SK-N-SH treated with all-trans-retinoic acid at 6 μM for 48 hours (cell line): ENCODE results near the gene DENND2A.

Source experiments
- ATAC-seq: fragments of 200-7000 bp; cut with Tn5 transposase; 3 replicates; pipeline ENCODE4 v1.9.1; 2020; ENCODE audit warnings: mild to moderate bottlenecking, moderate library complexity
- ARNTL ChIP-seq: fragments of 450-650 bp; formaldehyde crosslinking; IDR thresholded peaks from 2 replicates; pipeline ENCODE4 v1.5.0; 2020; ENCODE audit warnings: low read depth, mild to moderate bottlenecking, moderate library complexity, borderline replicate concordance
- BACH2 ChIP-seq: fragments of 250-450 bp; sonication (Bioruptor Pico); IDR thresholded peaks from 2 replicates; pipeline ENCODE4 v1.9.0; 2021; ENCODE audit warnings: mild to moderate bottlenecking, borderline replicate concordance
- CREB5 ChIP-seq: fragments of 250-450 bp; sonication (Bioruptor Pico); IDR thresholded peaks from 2 replicates; pipeline ENCODE4 v1.5.1; 2020; ENCODE audit warnings: low read depth, mild to moderate bottlenecking, moderate library complexity
- CSDC2 ChIP-seq: fragments of 250-450 bp; sonication (Bioruptor Pico); IDR thresholded peaks from 2 replicates; pipeline ENCODE4 v1.5.0; 2020; ENCODE audit warnings: mild to moderate bottlenecking, moderate library complexity
- GLIS3 ChIP-seq: fragments of 250-450 bp; sonication (Bioruptor Pico); IDR thresholded peaks from 2 replicates; pipeline ENCODE4 v1.5.0; 2020; ENCODE audit warnings: mild to moderate bottlenecking, moderate library complexity
- ISL1 ChIP-seq: fragments of 250-450 bp; sonication (Bioruptor Pico); IDR thresholded peaks from 2 replicates; pipeline ENCODE4 v2.1.2; 2022; ENCODE audit warnings: mild to moderate bottlenecking, moderate library complexity
- OSR1 ChIP-seq: fragments of 250-450 bp; sonication (Bioruptor Pico); IDR thresholded peaks from 2 replicates; pipeline ENCODE4 v1.8.0; 2022; ENCODE audit warnings: moderate library complexity, mild to moderate bottlenecking, inconsistent platforms
- PPARA ChIP-seq: fragments of 250-450 bp; sonication (Bioruptor Pico); IDR thresholded peaks from 2 replicates; pipeline ENCODE4 v1.5.0; 2020; ENCODE audit warnings: mild to moderate bottlenecking, borderline replicate concordance
- TCF4 ChIP-seq: fragments of 250-450 bp; sonication (Bioruptor Pico); IDR thresholded peaks from 2 replicates; pipeline ENCODE4 v1.8.0; 2021; ENCODE audit warnings: mild to moderate bottlenecking, moderate library complexity, borderline replicate concordance
- TSHZ2 ChIP-seq: fragments of 250-450 bp; sonication (Bioruptor Pico); IDR thresholded peaks from 2 replicates; pipeline ENCODE4 v1.5.0; 2020; ENCODE audit warnings: mild to moderate bottlenecking, moderate library complexity
- ZC3H10 ChIP-seq: fragments of 250-450 bp; sonication (Bioruptor Pico); IDR thresholded peaks from 2 replicates; pipeline ENCODE4 v1.5.1; 2021; ENCODE audit warnings: mild to moderate bottlenecking, moderate library complexity
- ZFP3 ChIP-seq: fragments of 250-450 bp; sonication (Bioruptor Pico); IDR thresholded peaks from 2 replicates; pipeline ENCODE4 v1.5.0; 2020; ENCODE audit warnings: mild to moderate bottlenecking, moderate library complexity
- ZNF565 ChIP-seq: fragments of 450-650 bp; formaldehyde crosslinking; conservative IDR thresholded peaks from 2 replicates; pipeline ENCODE4 v1.5.0; 2020; ENCODE audit warnings: low read depth, mild to moderate bottlenecking, moderate library complexity
- ZNF70 ChIP-seq: fragments of 450-650 bp; formaldehyde crosslinking; IDR thresholded peaks from 2 replicates; pipeline ENCODE4 v1.5.0; 2020; ENCODE audit warnings: mild to moderate bottlenecking, moderate library complexity
- TF ChIP-seq, protein P1 (sequence below): fragments of 250-450 bp; sonication (Bioruptor Pico); IDR thresholded peaks from 2 replicates; pipeline ENCODE4 v1.8.0; 2021; ENCODE audit warnings: low read depth, mild to moderate bottlenecking, moderate library complexity, borderline replicate concordance
- TF ChIP-seq, protein P2 (sequence below): fragments of 250-450 bp; sonication (Bioruptor Pico); IDR thresholded peaks from 2 replicates; pipeline ENCODE4 v1.5.1; 2021; ENCODE audit warnings: mild to moderate bottlenecking, moderate library complexity
- TF ChIP-seq, protein P3 (sequence below): fragments of 250-450 bp; sonication (Bioruptor Pico); IDR thresholded peaks from 2 replicates; pipeline ENCODE4 v1.8.0; 2020; ENCODE audit warnings: mild to moderate bottlenecking, moderate library complexity, borderline replicate concordance

The DENND2A gene

GRCh38 chr7:140592964-140593671 lies 47.5 kb downstream of the DENND2A start:
- TF ChIP-seq ISL1 (CRISPR knock-in tag) (no peak), ZFP3 (CRISPR knock-in tag) (no peak), ZNF565 (CRISPR knock-in tag) (no peak), GLIS3 (CRISPR knock-in tag) (no peak), ZNF70 (CRISPR knock-in tag) (no peak), ARNTL (CRISPR knock-in tag) (no peak), ZC3H10 (CRISPR knock-in tag) (no peak)
- TF ChIP-seq, protein P1, sequence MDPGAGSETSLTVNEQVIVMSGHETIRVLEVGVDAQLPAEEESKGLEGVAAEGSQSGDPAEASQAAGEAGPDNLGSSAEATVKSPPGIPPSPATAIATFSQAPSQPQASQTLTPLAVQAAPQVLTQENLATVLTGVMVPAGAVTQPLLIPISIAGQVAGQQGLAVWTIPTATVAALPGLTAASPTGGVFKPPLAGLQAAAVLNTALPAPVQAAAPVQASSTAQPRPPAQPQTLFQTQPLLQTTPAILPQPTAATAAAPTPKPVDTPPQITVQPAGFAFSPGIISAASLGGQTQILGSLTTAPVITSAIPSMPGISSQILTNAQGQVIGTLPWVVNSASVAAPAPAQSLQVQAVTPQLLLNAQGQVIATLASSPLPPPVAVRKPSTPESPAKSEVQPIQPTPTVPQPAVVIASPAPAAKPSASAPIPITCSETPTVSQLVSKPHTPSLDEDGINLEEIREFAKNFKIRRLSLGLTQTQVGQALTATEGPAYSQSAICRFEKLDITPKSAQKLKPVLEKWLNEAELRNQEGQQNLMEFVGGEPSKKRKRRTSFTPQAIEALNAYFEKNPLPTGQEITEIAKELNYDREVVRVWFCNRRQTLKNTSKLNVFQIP: no peak
- TF ChIP-seq, protein P2, sequence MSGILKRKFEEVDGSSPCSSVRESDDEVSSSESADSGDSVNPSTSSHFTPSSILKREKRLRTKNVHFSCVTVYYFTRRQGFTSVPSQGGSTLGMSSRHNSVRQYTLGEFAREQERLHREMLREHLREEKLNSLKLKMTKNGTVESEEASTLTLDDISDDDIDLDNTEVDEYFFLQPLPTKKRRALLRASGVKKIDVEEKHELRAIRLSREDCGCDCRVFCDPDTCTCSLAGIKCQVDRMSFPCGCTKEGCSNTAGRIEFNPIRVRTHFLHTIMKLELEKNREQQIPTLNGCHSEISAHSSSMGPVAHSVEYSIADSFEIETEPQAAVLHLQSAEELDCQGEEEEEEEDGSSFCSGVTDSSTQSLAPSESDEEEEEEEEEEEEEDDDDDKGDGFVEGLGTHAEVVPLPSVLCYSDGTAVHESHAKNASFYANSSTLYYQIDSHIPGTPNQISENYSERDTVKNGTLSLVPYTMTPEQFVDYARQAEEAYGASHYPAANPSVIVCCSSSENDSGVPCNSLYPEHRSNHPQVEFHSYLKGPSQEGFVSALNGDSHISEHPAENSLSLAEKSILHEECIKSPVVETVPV (CRISPR knock-in tag): no peak
- ATAC-seq: no peak

GRCh38 chr7:140591180-140591902 lies 49.3 kb downstream of the DENND2A start:
- ATAC-seq: peak; percentile 42
- no peak for TF ChIP-seq ZFP3 (CRISPR knock-in tag)

DNA sequence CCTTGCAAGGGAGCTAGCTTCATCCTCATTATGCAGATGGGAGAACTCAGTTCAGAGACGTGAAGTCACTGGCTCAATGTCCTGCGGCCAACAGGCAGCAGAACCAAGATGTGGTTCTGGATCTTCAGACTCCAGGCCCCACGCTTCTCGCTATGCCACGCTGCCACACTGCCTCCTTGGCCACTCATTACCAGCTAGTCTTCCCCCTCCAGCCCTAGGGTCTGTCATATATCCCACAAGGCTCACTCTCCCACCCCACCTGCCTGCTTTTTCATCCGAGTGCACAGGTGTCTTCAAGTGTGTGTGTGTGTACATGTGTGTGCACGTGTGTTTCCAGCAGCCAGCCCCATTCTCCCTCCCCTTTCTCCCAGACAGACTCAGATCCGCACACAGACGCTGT lies 53.4 kb downstream of the DENND2A start:
- no peak for TF ChIP-seq CSDC2 (CRISPR knock-in tag)
- TF ChIP-seq, protein P3, sequence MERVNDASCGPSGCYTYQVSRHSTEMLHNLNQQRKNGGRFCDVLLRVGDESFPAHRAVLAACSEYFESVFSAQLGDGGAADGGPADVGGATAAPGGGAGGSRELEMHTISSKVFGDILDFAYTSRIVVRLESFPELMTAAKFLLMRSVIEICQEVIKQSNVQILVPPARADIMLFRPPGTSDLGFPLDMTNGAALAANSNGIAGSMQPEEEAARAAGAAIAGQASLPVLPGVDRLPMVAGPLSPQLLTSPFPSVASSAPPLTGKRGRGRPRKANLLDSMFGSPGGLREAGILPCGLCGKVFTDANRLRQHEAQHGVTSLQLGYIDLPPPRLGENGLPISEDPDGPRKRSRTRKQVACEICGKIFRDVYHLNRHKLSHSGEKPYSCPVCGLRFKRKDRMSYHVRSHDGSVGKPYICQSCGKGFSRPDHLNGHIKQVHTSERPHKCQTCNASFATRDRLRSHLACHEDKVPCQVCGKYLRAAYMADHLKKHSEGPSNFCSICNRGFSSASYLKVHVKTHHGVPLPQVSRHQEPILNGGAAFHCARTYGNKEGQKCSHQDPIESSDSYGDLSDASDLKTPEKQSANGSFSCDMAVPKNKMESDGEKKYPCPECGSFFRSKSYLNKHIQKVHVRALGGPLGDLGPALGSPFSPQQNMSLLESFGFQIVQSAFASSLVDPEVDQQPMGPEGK (CRISPR knock-in tag): no peak
- TF ChIP-seq GLIS3 (CRISPR knock-in tag): no peak
- TF ChIP-seq ARNTL (CRISPR knock-in tag): no peak
- no peak for TF ChIP-seq BACH2 (CRISPR knock-in tag)
- TF ChIP-seq TSHZ2 (CRISPR knock-in tag): no peak
- no peak for TF ChIP-seq OSR1 (CRISPR knock-in tag)
- no peak for TF ChIP-seq PPARA (CRISPR knock-in tag)
- TF ChIP-seq CREB5 (CRISPR knock-in tag): no peak
- TF ChIP-seq ISL1 (CRISPR knock-in tag): no peak
- TF ChIP-seq, protein P2 (CRISPR knock-in tag): no peak
- no peak for TF ChIP-seq TCF4 (CRISPR knock-in tag)
- no peak for TF ChIP-seq ZNF70 (CRISPR knock-in tag)
- no peak for ATAC-seq
